ENCODE results near the gene RTP5.
"Not testable (repeated sequence)": the region's sequence is repeated elsewhere in the genome, so short reads cannot be mapped to it uniquely, and the experiment has no call there.

The RTP5 gene

GRCh38 chr2:241904011-241904718, 34.6 kb downstream of the RTP5 start:
- no peak overlapping the region for H3K4me3 Mint-ChIP-seq
- H3K36me3 Mint-ChIP-seq (ENCODE audit: low read depth): no peaks in the 10 kb centered on the region
- H3K27me3 Mint-ChIP-seq: no peaks in the 10 kb centered on the region
- no peaks in the 10 kb centered on the region for H3K9me3 Mint-ChIP-seq
- no peaks in the 10 kb centered on the region for H3K4me1 Mint-ChIP-seq (ENCODE audit: low read depth)
- no peak overlapping the region for H3K27ac Mint-ChIP-seq

- H3K36me3 Mint-ChIP-seq (ENCODE audit: low read depth): no peaks in the 10 kb centered on the region
- H3K9me3 Mint-ChIP-seq: no peaks in the 10 kb centered on the region
- no peak overlapping the region for H3K27ac Mint-ChIP-seq
- no peak overlapping the region for H3K4me3 Mint-ChIP-seq
- H3K4me1 Mint-ChIP-seq (ENCODE audit: low read depth): no peaks in the 10 kb centered on the region
- no peaks in the 10 kb centered on the region for H3K27me3 Mint-ChIP-seq
These were observed 35.5 kb downstream of the RTP5 start for GRCh38 chr2:241904791-241905710.

- H3K4me3 Mint-ChIP-seq: no peak overlapping the region
- no peak overlapping the region for H3K27ac Mint-ChIP-seq
- H3K27me3 Mint-ChIP-seq: no peaks in the 10 kb centered on the region
- no peaks in the 10 kb centered on the region for H3K4me1 Mint-ChIP-seq (ENCODE audit: low read depth)
- peaks cover 7% of the 10 kb centered on the region for H3K36me3 Mint-ChIP-seq (ENCODE audit: low read depth)
- peaks cover 1% of the 10 kb centered on the region for H3K9me3 Mint-ChIP-seq
These were observed 36.3 kb downstream of the RTP5 start for GRCh38 chr2:241905716-241906377.

GRCh38 chr2:241906378-241906770, 36.8 kb downstream of the RTP5 start:
- H3K36me3 Mint-ChIP-seq (ENCODE audit: low read depth): peaks cover 12% of the 10 kb centered on the region
- H3K4me3 Mint-ChIP-seq; H3K9me3 Mint-ChIP-seq; H3K27ac Mint-ChIP-seq; H3K4me1 Mint-ChIP-seq (ENCODE audit: low read depth); H3K27me3 Mint-ChIP-seq: not testable (repeated sequence)

GRCh38 chr2:241906826-241907570, 37.5 kb downstream of the RTP5 start:
- Mint-ChIP-seq H3K27me3 (no peaks in the 10 kb centered on the region), H3K4me1 (ENCODE audit: low read depth) (no peaks in the 10 kb centered on the region), H3K9me3 (peaks cover 6% of the 10 kb centered on the region), H3K36me3 (ENCODE audit: low read depth) (peaks cover 17% of the 10 kb centered on the region), H3K4me3 (no peak overlapping the region), H3K27ac (no peak overlapping the region)

- H3K4me3 Mint-ChIP-seq; H3K27ac Mint-ChIP-seq; H3K27me3 Mint-ChIP-seq; H3K9me3 Mint-ChIP-seq; H3K4me1 Mint-ChIP-seq (ENCODE audit: low read depth): not testable (repeated sequence)
- peaks cover 23% of the 10 kb centered on the region for H3K36me3 Mint-ChIP-seq (ENCODE audit: low read depth)
These were observed 38.3 kb downstream of the RTP5 start for GRCh38 chr2:241907831-241908230.

GRCh38 chr2:241908686-241909420, 39.3 kb downstream of the RTP5 start:
- no peak overlapping the region for H3K27ac Mint-ChIP-seq
- peaks cover 11% of the 10 kb centered on the region for H3K9me3 Mint-ChIP-seq
- no peaks in the 10 kb centered on the region for H3K4me1 Mint-ChIP-seq (ENCODE audit: low read depth)
- no peaks in the 10 kb centered on the region for H3K27me3 Mint-ChIP-seq
- H3K36me3 Mint-ChIP-seq (ENCODE audit: low read depth): peaks cover 28% of the 10 kb centered on the region
- no peak overlapping the region for H3K4me3 Mint-ChIP-seq

- Mint-ChIP-seq H3K4me3 (no peak overlapping the region), H3K27me3 (no peaks in the 10 kb centered on the region), H3K9me3 (peaks cover 11% of the 10 kb centered on the region), H3K27ac (no peak overlapping the region), H3K36me3 (ENCODE audit: low read depth) (peaks cover 28% of the 10 kb centered on the region), H3K4me1 (ENCODE audit: low read depth) (no peaks in the 10 kb centered on the region)
These were observed 40.2 kb downstream of the RTP5 start for GRCh38 chr2:241909769-241910168.

GRCh38 chr2:241910604-241911520, 41.3 kb downstream of the RTP5 start:
- Mint-ChIP-seq H3K27ac (peak overlapping the region; percentile 4), H3K36me3 (ENCODE audit: low read depth) (peaks cover 33% of the 10 kb centered on the region)

GRCh38 chr2:241911551-241911950, 42.0 kb downstream of the RTP5 start:
- Mint-ChIP-seq H3K4me1 (ENCODE audit: low read depth) (no peaks in the 10 kb centered on the region), H3K27me3 (no peaks in the 10 kb centered on the region), H3K27ac (no peak overlapping the region), H3K36me3 (ENCODE audit: low read depth) (peaks cover 36% of the 10 kb centered on the region), H3K9me3 (peaks cover 11% of the 10 kb centered on the region), H3K4me3 (no peak overlapping the region)

More at GRCh38 chr2:241910604-241911520, 41.3 kb downstream of the RTP5 start:
- Mint-ChIP-seq H3K4me3 (no peak overlapping the region), H3K27me3 (no peaks in the 10 kb centered on the region), H3K9me3 (peaks cover 11% of the 10 kb centered on the region), H3K4me1 (ENCODE audit: low read depth) (no peaks in the 10 kb centered on the region)

- Mint-ChIP-seq H3K36me3 (ENCODE audit: low read depth) (peaks cover 36% of the 10 kb centered on the region), H3K27ac (no peak overlapping the region), H3K27me3 (no peaks in the 10 kb centered on the region), H3K4me3 (no peak overlapping the region), H3K4me1 (ENCODE audit: low read depth) (no peaks in the 10 kb centered on the region), H3K9me3 (peaks cover 11% of the 10 kb centered on the region)
These were observed 42.6 kb downstream of the RTP5 start for GRCh38 chr2:241912021-241912555.

- H3K27me3 Mint-ChIP-seq: no peaks in the 10 kb centered on the region
- H3K36me3 Mint-ChIP-seq (ENCODE audit: low read depth): peaks cover 36% of the 10 kb centered on the region
- H3K9me3 Mint-ChIP-seq: peaks cover 11% of the 10 kb centered on the region
- no peak overlapping the region for H3K4me3 Mint-ChIP-seq
- H3K4me1 Mint-ChIP-seq (ENCODE audit: low read depth): no peaks in the 10 kb centered on the region
- H3K27ac Mint-ChIP-seq: no peak overlapping the region
These were observed 44.2 kb downstream of the RTP5 start for GRCh38 chr2:241913703-241914102.

- Mint-ChIP-seq H3K9me3 (peaks cover 11% of the 10 kb centered on the region), H3K27ac (no peak overlapping the region)
These were observed 45.0 kb downstream of the RTP5 start for GRCh38 chr2:241914542-241914941.

More at GRCh38 chr2:241914542-241914941, 45.0 kb downstream of the RTP5 start:
- Mint-ChIP-seq H3K36me3 (ENCODE audit: low read depth) (peaks cover 36% of the 10 kb centered on the region), H3K4me3 (no peak overlapping the region), H3K4me1 (ENCODE audit: low read depth) (no peaks in the 10 kb centered on the region), H3K27me3 (no peaks in the 10 kb centered on the region)

Data from stimulated activated naive CD8-positive, alpha-beta T cell treated with anti-CD3 and anti-CD28 coated beads, Interleukin-15, Interleukin-2, amounts not matched to agents 100 ng/mL and 50 ng/mL, for 24 hours (primary cell).